NCI-H187 (cell line): Measurements from ENCODE around the gene SMPDL3B.

Experiments
- DNase-seq, 2 experiments: peaks; one replicate each; lab custom pipeline; 2025; lab: John Stamatoyannopoulos, UW

The SMPDL3B gene

GRCh38 chr1:27934818-27935549 is at the start of gene SMPDL3B:
SMPDL3B (plus strand) TSS chr1:27935000; CDS start chr1:27935184, 184 bp downstream.
- DNase-seq = peak; percentile 36 to 44

- no peak for DNase-seq
Observed at GRCh38 chr1:27885114-27885528, 49.7 kb upstream of the SMPDL3B start.

GRCh38 chr1:27885621-27886352 is 49.0 kb upstream of the SMPDL3B start:
- no peak for DNase-seq

GRCh38 chr1:27886353-27886679 is 48.5 kb upstream of the SMPDL3B start:
- no peak for DNase-seq

GRCh38 chr1:27886744-27887143 is 48.1 kb upstream of the SMPDL3B start:
- DNase-seq = no peak

- no peak for DNase-seq
Observed at GRCh38 chr1:27887215-27888021, 47.4 kb upstream of the SMPDL3B start.

GRCh38 chr1:27889506-27889905 is 45.3 kb upstream of the SMPDL3B start:
- no peak for DNase-seq

GRCh38 chr1:27891196-27891889 is 43.5 kb upstream of the SMPDL3B start:
- no peak for DNase-seq

GRCh38 chr1:27894521-27894920 is 40.3 kb upstream of the SMPDL3B start:
- no peak for DNase-seq

GRCh38 chr1:27906759-27907158 is 28.0 kb upstream of the SMPDL3B start:
- no peak for DNase-seq

GRCh38 chr1:27912429-27912828 is 22.4 kb upstream of the SMPDL3B start:
- DNase-seq = no peak

GRCh38 chr1:27915082-27915575 is 19.7 kb upstream of the SMPDL3B start:
- no peak for DNase-seq

GRCh38 chr1:27922272-27922671 is 12.5 kb upstream of the SMPDL3B start:
- DNase-seq = no peak

- no peak for DNase-seq
Observed at GRCh38 chr1:27928216-27928954, 6.4 kb upstream of the SMPDL3B start.

GRCh38 chr1:27931184-27931583 is 3.6 kb upstream of the SMPDL3B start:
- no peak for DNase-seq

- no peak for DNase-seq
Observed at GRCh38 chr1:27931759-27932158, 3.0 kb upstream of the SMPDL3B start.

- DNase-seq = no peak
Observed at GRCh38 chr1:27935721-27936120, 921 bp downstream of the SMPDL3B start.

GRCh38 chr1:27936370-27936769 is 1.6 kb downstream of the SMPDL3B start:
- DNase-seq = no peak

- DNase-seq = no peak
Observed at GRCh38 chr1:27937524-27937836, 2.7 kb downstream of the SMPDL3B start.

- DNase-seq = no peak
Observed at GRCh38 chr1:27938488-27938887, 3.7 kb downstream of the SMPDL3B start.

GRCh38 chr1:27940297-27940696 is 5.5 kb downstream of the SMPDL3B start:
- no peak for DNase-seq
